GM19372 (cell line): ENCODE results near the gene WASHC2A.
A peak's percentile ranks its signal among the peaks of the same experiment; 100 is the strongest.
"Not testable (repeated sequence)": the region's sequence is repeated elsewhere in the genome, so short reads cannot be mapped to it uniquely, and the experiment has no call there.

ENCODE experiments used
- ATAC-seq: cut with Tn5 transposase; IDR thresholded peaks from one replicate; pipeline ENCODE4 v1.9.1; 2021; ENCODE audit warnings: mild to moderate bottlenecking, low read depth, moderate library complexity; ENCODE audit not compliant: unreplicated experiment

Gene WASHC2A, protein sequence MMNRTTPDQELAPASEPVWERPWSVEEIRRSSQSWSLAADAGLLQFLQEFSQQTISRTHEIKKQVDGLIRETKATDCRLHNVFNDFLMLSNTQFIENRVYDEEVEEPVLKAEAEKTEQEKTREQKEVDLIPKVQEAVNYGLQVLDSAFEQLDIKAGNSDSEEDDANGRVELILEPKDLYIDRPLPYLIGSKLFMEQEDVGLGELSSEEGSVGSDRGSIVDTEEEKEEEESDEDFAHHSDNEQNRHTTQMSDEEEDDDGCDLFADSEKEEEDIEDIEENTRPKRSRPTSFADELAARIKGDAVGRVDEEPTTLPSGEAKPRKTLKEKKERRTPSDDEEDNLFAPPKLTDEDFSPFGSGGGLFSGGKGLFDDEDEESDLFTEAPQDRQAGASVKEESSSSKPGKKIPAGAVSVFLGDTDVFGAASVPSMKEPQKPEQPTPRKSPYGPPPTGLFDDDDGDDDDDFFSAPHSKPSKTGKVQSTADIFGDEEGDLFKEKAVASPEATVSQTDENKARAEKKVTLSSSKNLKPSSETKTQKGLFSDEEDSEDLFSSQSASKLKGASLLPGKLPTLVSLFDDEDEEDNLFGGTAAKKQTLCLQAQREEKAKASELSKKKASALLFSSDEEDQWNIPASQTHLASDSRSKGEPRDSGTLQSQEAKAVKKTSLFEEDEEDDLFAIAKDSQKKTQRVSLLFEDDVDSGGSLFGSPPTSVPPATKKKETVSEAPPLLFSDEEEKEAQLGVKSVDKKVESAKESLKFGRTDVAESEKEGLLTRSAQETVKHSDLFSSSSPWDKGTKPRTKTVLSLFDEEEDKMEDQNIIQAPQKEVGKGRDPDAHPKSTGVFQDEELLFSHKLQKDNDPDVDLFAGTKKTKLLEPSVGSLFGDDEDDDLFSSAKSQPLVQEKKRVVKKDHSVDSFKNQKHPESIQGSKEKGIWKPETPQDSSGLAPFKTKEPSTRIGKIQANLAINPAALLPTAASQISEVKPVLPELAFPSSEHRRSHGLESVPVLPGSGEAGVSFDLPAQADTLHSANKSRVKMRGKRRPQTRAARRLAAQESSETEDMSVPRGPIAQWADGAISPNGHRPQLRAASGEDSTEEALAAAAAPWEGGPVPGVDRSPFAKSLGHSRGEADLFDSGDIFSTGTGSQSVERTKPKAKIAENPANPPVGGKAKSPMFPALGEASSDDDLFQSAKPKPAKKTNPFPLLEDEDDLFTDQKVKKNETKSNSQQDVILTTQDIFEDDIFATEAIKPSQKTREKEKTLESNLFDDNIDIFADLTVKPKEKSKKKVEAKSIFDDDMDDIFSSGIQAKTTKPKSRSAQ (N-terminal part only)

DNA sequence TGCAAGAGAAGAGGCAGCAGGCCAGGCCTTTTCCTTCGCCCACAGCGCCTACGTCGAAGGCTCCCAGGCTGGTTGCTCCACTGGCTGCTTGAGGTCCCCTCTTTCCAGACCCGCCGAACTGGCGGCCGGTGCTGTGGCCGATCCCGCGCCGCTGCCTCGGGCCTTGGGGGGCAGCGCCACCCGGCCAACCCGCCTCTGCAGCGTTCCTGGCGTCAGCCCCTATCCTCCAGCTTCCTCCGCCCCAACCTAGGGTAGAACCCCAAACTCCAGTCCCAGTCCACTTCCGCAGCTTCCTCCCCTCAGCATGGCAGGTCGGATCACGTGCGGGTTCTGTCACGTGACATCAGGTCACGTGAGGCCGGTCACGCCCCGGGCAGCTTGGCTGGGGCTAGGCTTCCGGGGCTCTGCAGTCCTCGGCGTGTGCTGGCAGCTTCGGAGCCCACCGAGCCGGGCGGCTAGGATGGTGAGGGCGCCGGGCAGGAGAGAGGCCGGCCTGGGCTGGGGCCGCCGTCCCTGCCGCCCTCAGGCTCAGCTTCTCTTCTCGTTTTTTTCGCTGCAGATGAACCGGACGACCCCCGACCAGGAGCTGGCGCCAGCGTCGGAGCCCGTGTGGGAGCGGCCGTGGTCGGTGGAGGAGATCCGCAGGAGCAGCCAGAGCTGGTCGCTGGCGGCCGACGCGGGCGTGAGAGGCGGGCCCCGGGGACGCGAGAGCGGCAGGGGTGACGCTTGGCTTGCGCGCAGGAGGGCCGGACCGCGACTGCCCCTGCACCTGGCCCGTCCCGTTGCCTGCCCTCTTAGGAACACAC is at the start of gene WASHC2A:
Gene WASHC2A, plus strand, starts transcription at position 409 of the 806 bp plus-strand sequence. Its CDS starts 52 bp downstream, at position 461.
- ATAC-seq = peak; percentile 90

DNA sequence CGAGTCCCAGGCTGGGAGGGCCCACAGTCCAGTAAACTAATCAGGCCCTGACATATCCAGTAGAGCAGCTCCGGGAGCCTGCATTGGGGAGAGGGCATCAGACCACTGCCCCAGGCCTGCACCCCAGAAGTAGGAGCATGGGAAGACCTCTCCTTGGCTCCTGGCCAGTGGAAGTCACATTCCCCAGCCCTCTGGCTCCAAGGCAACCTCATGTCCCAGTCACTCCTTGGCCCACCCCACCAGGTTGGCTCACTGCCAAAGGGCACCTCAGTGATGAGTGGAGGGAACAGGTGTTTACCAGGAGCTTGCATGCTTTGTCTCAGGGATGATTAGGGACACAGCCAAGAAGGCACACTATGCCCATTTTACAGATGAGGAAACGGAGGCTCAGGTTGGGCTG is 48.5 kb upstream of the WASHC2A start:
- ATAC-seq = not testable (repeated sequence)

DNA sequence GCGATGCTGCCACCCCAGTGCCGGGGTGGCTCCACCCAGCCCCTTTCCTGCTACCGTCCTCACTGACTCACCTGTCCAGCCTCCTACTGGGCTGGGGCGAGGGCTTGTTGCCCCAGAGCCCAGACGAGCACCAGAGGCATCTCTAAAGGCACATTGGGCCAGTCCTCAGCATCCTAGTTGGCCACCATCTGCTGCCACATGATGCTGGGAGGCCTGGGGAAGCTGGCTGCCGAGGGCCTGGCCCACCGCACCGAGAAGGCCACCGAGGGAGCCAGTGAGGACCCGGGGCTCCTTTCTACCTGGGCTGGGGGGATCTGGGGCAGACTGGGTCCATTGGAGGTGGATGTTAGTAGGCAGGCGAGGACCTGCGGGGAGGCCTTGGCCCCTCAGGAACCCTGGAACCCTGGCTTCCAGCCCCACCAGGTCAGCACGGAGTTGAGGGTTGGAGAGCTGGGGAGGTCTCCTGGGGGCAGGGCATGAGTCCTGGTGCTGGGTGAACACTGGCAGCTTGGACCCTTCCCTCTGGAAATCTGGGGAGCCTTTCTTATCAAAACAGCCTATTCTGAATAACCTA is 47.2 kb upstream of the WASHC2A start:
- ATAC-seq = not testable (repeated sequence)

DNA sequence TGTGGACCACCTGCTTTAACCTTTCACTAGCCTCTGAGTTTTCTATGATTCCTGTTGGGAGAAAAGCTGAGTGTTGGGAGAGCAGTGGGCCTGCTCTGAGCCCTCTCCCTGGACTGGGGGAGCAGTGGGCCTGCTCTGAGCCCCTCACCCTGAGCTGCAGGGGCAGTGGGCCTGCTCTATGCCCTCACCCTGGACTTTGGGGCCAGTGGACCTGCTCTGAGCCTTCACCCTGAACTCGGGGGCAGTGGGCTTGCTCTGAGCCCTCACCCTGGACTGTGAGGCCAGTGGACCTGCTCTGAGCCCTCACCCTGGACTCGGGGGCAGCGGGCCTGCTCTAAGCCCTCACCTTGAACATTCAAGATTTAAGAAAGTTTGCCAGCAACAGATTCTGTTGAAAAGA is 46.1 kb upstream of the WASHC2A start:
- ATAC-seq = no peak

DNA sequence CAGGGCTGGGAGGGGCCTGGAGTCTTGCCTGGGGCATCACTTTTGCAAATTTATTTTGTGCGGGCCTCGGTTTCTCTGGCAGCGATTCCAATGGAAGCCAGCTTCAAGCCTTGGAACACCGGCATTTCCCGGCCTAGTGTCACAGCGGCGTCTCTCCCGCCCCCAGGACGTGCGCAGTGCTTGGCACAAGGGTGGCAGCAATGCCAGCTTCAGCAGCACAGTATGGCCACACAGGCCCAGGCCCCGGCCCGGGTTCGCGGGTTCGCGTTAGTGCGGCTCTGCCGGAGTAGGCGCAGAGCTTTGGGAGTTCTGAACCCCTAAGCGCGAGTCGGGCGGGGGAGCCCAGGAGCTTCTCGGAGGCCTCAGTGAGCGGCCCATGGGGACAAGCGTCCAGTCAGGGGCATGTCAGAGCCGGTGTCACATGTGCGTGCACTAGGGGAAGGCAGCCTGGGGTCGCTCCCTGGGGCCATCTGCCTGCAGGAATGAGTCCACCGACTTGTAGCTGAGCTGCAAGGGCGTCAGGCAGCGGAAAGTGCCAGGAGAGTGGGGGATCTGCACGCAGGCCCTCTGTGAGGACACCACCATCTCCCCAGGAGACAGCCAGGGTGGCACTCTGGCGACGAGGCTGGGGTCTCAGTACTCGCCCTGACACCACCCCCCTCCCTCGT is 42.9 kb upstream of the WASHC2A start:
- ATAC-seq = not testable (repeated sequence)

DNA sequence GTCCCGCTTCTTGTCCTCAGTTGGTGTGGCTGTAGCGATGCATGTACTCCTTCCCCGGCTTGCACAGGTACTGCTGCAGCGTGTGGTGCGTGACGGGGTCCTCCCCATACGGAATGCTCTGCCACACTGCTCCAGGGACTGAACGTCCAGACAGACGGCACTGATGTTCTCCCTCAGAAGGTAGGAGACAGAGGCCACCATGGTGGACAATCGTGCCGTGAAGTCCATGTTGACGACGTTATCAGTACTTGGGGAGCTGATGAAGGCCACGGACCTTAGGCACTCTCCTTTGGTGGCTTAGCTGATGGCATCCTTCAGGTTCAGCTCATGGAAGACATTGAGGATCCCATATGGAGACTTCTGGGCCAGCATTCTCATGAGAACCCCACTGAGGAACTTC is 42.1 kb upstream of the WASHC2A start:
- no peak for ATAC-seq

DNA sequence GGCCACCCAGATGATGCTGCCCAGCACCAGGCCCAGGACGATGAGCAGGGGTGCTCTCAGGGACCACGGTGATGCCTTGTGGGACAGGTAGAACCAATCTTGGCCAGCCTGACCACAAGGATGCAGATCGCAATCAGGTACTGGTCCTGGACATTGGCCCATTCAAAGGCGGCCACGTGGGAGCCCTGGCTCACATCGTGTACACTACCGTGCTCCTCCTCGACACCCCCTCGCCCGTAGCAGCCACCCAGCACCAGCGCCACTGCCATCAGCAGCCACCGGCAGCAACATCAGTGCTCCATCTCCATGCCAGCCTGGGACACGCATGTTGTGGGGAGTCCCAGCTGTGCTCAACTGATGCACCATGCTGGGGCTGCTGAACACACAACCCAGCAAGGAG is 40.6 kb upstream of the WASHC2A start:
- no peak for ATAC-seq

DNA sequence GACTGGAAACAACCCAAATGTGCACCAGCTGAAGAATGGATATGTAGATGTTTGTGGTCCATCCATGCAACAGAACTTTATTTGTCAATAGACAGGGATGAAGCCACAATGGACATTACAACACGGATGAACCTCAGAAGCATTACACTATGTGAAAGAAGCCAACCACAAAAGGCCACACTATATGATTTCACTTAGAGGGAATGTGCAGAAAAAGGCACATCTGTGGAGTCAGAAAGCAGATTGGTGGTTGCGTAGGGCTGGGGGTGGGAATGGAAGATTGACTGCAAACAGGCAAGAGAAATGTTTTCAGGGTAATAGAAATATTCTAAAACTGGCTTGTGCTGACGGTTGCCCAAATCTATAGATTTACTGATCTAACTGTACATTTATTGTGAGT is 34.3 kb upstream of the WASHC2A start:
- no peak for ATAC-seq

DNA sequence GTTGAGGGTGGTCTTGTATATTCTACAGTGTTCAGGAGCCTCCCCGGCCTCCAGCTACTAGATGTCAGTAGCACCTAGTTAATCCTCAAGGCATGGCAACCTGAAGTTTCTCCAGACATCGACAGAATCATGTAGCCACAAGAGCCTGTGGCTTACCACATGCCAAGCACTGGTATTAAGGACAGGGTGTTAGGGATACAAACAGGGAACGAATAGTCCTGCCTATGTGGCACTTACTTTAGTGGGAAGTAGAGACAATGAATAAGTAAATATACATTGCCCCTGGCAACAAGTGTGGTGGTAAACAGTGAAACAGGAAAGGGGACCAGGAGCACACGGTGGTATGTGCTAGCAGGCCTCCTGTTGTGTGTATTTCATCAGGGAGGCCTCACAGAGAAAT is 32.4 kb upstream of the WASHC2A start:
- ATAC-seq = not testable (repeated sequence)

DNA sequence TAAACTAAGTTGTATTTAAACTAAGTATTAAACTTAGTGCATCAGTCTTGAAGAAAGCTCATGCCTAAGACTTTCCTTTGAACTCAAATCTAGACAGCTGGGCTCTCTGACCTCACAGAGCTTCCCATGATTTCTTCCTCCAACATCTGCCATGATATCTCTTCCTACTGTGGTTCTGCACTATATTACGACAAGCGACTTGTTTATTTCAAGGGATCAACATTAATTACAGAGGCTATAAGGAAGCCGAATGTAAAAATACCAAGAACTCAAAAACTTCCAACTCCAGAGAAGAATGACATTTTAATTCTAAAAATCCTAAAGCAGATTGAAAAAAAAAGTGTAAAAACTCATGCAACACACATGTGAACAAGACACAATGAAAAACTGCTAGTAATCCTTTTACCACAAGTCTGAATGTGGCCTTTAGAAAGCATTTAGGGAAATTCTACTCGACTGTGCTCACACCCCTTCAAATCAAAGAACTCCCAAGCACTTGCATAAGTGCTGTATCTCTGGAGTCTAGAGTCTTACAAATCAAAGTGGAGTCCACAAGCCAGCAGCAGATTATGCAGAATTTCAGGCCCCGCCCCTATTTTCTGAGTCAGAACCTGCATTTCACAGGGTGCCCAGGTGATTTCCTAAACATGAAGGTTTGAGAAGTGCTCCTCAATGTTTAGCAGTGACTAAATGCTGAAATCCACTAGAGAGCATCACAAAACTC is 22.7 kb upstream of the WASHC2A start:
- no peak for ATAC-seq

DNA sequence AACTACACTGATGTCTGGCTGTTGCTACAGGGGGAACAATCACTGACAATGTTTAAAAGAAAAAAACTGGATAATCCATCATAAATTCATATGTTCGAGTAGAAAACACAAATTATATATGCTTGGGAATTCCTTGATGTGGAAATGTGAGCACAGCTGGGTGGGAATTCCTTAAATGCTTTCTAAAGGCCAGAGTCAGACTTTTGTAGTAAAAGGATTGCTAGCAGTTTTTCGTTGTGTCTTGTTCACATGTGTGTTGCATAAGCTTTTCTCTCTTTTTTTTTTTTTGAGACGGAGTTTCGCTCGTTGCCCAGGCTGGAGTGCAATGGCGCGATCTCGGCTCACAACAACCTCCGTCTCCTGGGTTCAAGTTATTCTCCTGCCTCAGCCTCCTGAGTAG is 21.3 kb upstream of the WASHC2A start:
- not testable (repeated sequence) for ATAC-seq

DNA sequence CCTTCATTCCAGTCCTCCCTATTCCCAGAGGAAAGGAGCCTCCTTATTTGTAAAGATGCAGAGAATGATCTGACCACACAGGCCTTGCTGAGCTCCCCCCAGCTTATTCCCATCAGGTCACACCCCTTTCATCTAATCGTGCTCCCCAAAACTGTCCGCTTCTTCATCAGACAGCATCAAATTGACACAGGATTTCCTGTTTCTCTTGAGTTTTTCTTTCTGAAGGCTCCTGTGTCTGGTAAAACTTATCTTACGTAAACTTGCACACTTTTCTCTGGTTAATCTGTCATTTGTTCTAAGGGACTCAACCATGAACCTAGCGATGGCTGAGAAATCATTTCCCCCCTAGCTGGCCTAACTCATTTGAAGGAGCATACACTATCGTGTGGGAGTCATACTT is 20.2 kb upstream of the WASHC2A start:
- not testable (repeated sequence) for ATAC-seq

DNA sequence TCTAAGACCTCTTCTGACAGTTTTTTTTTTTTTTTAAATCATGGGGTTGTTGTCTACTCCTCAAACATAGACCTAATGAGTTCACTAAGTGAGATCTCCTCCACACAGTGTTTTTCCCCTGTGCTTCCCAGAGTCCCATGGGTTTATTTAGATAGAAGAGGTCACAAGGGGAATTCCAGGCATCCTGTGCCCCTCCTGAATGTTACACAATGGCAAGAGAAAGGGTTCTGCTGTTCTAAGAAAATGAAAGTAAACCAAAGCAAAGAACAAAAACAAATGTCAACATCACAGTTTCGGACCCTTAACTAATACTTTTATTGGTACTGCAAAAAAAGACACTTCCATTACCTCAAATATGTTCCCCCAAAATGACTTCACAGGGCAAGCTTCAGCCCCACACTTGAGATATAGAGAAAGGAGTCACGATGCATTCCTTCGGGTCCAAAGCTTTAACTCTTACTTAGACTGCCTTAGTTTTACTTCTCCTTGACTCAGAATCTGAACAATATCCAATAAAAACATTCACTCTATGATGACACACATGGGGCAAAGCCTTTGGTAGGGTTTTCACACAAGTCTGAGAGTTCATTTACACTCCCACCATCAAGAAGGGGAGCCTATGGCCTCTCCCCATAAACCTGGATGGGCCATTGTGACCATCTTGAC is 15.6 kb upstream of the WASHC2A start:
- not testable (repeated sequence) for ATAC-seq

DNA sequence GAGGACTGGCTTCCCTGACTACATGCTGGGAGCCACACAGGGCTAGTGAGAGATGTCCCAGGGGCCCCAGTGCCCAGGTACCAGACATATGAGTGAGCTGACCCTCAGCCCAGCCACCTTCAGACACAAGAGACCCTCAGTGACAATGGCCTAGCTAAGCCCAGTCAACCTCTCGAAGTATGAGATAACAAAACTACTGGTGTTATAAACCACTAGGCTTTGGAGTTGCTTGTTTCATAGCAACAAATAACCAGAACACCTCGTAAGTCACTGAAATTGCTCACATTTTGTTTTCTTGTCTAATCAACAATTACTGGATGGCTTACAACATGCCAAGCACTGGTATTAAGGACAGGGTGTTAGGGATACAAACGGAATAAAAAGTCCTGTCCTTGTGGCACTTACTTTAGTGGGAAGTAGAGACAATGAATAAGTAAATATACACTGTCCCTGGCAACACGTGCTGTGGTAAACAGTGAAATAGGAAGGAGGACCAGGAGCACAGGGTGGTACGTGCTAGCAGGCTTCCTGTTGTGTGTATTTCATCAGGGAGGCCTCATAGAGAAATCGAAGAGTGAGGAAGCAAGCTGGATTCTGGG is 14.9 kb upstream of the WASHC2A start:
- ATAC-seq = not testable (repeated sequence)

DNA sequence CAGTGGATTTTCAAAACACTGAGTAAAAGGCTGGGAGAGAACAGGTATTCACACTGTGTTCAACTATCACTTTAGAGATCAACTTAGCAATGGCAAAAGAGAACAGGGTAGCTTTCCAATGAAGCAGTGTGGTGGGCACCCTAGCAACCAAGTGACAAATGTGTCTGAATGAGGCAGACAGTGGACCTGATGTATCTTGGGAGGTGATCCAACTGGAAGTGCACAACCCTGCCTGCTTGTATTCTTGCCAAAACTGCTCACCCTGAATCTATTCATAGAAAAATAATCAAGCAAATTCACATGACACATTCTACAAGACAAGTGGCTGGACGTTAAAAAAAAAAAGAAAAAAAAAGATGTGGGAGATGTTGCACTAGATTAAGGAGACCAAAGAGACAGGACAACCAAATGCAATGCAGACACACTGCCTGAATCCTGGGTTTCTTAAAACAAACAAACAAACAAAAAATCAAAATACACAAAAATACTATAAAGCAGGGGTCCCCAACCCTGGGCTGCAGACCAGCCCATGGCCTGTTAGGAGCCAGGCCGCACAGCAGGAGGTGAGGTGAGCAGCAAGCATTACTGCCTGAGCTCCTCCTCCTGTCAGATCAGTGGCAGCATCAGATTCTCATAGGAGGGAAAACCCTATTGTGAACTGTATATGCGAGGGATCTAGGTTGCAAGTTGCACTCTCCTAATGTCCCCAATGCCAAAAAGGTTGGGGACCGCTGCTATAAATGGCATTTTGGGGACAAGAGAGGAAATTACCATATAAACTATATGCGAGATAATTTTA is 12.1 kb upstream of the WASHC2A start:
- ATAC-seq = not testable (repeated sequence)

DNA sequence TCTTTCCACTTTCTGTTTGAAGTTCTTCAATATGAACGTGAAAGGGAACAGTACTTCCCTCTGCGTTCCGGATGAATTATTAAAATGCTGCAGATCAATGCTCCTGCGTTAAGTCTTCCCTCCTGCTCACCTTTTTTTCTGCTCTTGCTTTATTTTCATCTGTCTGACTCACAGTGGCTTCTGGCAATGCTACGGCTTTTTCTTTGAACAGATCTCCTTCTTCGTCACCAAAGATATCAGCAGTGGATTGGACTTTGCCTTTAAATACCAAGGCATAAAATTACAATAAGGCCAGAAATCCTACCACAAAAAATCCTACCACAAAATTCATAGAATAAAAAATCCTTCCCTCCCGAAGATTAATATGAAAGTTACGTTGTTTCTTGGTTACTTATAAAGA is 11.1 kb upstream of the WASHC2A start:
- ATAC-seq = not testable (repeated sequence)
